ENCODE measurements around the gene ACD.

ACD gene

DNA sequence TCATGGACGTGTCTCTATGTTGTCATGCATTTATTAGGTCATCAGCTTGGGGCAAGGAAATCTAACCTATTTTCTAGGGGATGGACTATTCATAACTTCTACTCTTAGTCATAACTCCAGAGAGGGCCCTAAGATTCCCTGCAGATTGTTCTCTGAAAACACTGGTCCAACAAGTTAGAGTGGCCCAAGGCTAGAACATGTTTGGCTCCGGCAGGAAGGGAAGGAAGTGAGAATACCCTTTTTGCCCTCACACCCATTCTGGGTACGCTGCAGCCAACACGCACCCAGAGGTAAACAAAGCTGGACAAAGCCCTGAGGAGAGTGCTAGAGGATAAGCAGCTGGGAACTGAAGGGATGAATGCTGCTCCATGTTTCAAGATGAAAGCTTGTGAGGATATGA, 16.5 kb upstream of the ACD start:
- in situ Hi-C loops (cut with MboI; ENCODE audit: low sequenced_read_pairs): no loop called here

- in situ Hi-C loops (cut with MboI; ENCODE audit: low sequenced_read_pairs): no loop called here
These were observed 15.9 kb upstream of the ACD start for GRCh38 chr16:67675999-67676398.

DNA sequence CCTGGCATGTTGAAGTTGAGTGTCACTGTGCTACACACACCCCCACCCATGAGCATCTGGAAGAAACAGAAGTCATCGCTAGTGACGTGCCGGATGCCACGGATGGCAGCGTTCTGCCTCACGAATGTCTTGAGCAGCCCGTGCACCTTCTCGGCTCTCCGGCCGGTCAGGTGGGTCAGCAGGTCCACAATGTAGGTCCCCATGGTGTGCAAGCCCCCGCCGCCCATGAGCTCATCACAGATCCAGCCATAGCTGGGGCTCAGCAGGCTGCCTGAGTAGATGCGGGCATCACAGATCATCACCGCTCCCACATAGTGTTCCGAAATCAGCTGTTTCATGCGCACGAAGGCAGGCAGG, 15.5 kb upstream of the ACD start:
- in situ Hi-C loops (cut with MboI; ENCODE audit: low sequenced_read_pairs): no loop called here

DNA sequence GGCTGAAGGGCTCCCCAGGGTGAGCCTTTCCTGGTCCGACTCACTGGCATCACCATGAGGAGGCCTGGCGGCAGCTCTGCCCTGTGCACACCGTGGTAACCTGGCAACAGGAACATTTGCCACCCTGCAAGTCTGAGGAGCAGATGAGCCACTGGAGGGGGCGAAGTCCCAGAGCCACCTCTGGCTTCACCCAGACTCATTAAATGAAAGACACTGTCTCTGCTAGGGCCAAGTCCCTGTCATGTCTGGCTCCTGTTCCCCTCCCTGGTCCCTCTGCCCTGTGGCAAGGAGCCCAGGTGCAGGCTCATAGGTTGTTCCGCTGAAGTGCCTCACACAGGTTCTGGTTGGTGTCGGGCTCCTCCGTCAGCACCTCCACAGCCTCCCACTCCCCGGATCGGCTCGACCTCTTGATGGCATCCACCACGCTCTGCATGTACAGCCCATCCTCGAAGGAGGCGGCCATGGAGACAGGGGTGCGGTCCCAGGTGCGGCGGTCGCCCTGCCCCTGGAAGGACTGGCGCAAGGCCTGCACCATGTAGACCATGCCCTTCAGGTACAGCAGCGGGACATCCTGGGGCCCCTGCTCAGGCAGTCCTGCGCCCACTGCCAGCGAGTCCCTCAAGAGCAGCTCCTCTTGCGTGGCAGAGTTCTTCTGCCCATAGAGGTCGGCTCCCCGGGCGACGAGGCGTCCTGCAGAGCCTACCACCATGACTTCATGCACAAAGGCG, 15.0 kb upstream of the ACD start:
- in situ Hi-C loops (cut with MboI; ENCODE audit: low sequenced_read_pairs): no loop called here

DNA sequence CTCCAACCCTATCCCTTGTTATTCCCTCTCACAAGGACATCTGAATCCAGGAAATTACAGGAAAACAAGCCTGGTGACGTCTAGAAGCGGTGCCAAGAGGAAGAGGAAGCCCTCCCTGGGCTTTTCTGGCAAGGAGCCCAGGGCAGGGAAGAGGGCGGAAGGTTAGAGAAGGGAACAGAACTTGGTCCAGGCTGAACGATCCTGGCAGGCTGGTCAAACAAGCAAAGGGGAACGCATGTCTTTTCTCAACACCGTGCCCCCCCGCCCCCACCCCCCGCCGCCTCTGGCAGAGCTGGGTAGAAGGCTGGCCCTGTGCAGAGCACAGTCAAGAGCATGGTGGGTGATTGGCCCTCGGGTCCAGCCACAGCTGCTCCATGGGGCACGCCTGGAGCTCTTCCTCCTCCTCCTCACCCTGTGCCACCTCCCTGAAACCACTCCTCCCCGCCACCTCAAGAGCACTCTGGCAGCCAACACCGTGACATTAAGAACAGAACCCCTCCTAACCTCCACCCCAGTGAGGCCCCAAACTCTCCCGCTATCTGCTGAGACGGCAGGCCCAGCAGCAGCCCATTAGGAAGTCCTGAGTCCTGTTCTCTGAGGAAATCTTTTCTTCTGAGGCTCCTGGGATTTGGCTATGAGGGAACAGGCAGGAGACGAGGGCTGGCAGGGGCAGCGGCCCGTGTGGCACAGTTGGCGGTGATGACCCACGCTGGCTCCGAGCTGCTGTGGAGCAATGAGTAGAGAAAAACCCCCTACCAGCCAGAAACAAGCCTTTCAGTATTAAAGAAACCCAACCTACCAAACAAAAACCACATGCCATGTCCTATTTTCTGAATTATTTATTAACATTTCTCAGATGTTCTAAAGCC, 13.9 kb upstream of the ACD start:
- in situ Hi-C loops (cut with MboI; ENCODE audit: low sequenced_read_pairs): no loop called here

GRCh38 chr16:67672739-67673662, 12.9 kb upstream of the ACD start:
- in situ Hi-C loops (cut with MboI; ENCODE audit: low sequenced_read_pairs): no loop called here

GRCh38 chr16:67672306-67672705, 12.2 kb upstream of the ACD start:
- in situ Hi-C loops (cut with MboI; ENCODE audit: low sequenced_read_pairs): no loop called here

GRCh38 chr16:67669499-67670101, 9.5 kb upstream of the ACD start:
- in situ Hi-C loops (cut with MboI; ENCODE audit: low sequenced_read_pairs): no loop called here

DNA sequence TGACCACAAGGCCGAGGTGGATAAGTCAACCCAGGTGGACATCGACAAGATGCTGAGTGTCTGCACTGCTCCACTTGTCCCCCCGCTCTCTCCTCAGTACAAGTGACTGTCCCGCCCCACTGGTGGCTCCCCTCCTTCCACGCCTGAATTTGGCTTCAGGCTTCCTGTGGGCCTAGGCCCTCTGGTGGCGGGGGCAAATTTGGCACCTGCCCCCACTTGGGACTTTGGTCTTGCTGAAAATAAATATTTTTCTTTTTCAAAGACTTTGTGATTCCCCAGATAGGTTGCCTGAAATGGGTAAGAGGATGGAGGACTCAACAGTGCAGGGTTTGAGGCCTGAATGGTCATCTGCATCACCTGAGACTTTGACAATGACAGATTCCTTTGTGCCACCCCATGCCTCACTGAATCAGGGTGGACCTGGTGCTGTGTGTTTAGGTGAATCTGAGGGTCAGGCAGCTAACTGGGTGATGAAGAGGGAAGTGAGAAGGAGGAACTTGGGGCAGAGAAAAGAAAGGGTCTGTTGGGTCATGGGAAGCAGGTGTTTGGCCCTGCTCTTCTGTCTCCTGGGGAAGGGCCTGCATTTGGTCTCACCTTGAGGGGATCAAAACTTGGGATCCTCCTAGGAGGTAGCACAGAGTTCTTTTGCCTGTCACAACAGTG, 8.6 kb upstream of the ACD start:
- in situ Hi-C loops (cut with MboI; ENCODE audit: low sequenced_read_pairs): no loop called here

DNA sequence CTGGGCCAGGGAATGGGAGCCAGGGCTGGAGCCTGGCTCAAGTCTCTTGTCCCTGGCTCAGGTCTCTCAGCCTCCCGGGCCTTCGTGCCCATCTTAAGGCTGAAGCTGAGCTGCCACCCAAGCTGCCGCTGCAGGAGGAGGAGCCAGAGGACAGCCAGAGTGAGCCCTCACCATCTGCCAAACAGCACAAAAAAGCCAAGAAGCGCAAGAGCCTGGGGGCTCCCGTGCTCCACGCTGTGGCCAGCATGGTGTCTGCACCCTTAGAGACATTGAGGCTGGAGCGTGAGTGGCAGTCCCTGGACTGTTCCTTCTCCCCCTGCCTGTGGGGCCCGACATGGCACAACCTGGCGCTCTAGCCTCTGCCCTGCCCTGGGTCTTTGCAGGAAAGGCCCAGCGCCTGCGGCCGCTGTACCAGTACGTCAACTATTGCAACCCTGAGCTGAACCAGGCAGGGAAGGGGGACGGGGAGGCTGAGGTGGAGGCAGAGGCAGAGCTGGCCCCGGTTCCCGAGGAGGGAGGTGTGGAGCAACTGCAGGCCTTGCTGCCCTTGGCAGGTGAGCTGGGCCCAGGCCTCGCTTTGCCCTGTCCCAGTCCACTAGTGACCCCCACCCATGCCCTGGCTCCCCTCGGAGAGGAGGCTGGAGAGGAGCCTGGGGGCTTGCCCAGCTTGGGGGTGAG, 7.9 kb upstream of the ACD start:
- in situ Hi-C loops (cut with MboI; ENCODE audit: low sequenced_read_pairs): no loop called here

GRCh38 chr16:67667453-67667816, 7.4 kb upstream of the ACD start:
- in situ Hi-C loops (cut with MboI; ENCODE audit: low sequenced_read_pairs): no loop called here

- in situ Hi-C loops (cut with MboI; ENCODE audit: low sequenced_read_pairs): no loop called here
These were observed 6.7 kb upstream of the ACD start, which contains the start of the genes C16orf86 and ENKD1 for GRCh38 chr16:67666559-67667452. TSS of gene C16orf86 (plus strand) at chr16:67666814. CDS start at chr16:67666971, 157 bp downstream. TSS of gene ENKD1 (minus strand) at chr16:67666750. CDS start at chr16:67666442, 308 bp downstream.

DNA sequence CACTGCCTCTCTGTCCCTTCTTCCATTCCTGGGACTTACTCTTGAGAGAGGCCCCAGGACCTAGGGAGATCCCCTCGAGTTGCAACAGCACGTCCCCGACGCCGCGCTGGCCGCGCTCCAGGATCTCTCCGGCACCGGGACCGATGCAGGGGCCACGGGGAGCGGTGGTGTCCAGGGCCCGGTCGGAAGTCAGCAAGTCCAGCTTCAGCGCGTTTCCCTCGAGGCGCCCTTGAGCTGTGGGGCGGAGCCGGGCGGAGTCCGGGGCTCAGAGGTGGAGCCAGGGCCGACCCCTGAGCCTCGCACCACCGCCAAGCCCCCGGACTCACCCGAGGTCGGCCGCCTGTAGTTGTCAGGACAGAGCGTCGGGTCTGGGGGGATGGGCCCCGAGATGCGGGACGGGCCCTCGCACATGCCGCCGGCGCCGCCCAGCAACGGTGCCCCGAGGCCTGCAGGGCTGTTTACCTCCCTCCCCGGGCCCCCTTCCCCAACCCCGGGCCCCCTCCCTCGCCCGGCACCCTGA, 6.0 kb upstream of the ACD start:
- in situ Hi-C loops (cut with MboI; ENCODE audit: low sequenced_read_pairs): no loop called here

DNA sequence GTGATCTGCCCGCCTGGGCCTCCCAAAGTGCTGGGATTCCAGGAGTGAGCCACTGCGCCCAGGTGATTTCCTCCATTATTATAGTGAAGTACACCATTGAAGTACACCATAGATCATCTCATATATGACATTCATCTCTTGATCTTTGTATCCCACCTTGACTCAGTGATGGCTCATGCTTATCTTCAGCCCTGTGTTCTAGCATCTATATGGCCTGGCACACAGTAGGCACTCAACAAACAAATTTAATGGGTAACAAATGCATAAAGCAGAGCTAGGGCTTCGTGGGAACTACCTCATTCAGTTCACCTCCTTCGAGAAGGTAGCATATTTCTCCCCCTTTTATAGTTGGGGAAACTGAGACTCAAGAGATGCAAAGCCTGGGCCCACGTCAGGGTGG, 5.5 kb upstream of the ACD start:
- in situ Hi-C loops (cut with MboI; ENCODE audit: low sequenced_read_pairs): no loop called here

DNA sequence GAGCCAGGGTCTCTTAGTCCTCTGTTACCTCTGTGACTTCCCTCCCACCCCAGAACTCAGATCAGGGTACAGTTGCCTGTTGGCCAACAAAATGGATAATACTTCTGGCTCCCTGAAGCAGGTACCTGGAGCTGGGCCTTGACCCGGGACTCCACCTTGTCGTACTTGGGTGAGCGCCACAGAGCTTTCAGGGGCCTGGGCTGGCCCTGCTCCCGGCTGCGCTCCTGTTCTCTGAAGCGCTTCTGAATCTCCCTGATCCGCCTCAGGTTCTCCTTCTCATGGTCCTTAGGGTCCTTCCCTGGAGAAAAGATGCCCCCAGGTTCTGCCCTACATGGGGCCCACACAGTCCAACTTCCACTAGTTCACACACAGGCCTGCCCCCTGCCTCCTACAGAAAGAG, 4.8 kb upstream of the ACD start:
- in situ Hi-C loops (cut with MboI; ENCODE audit: low sequenced_read_pairs): no loop called here

DNA sequence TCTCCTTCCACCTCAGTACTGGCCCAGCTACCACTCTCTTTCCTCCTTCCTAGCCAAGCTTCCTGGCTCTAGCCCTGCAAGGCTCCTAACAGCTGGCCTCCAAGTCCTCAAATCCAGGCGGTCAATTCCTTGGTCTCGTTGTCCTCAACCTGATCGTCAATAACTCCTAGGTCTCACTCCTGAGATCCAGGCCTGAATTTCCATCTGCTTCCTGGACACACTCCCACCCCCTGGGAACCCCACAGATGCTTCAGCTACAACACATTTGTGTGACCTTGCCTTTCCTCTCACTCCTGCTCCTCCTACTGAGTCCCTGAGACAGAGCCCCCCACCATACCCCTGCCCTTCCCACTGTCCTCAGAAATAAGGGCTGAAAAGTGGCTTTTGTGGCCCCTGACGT, 4.2 kb upstream of the ACD start:
- in situ Hi-C loops (cut with MboI; ENCODE audit: low sequenced_read_pairs): no loop called here

GRCh38 chr16:67663877-67664222, 3.8 kb upstream of the ACD start:
- in situ Hi-C loops (cut with MboI; ENCODE audit: low sequenced_read_pairs): no loop called here

- in situ Hi-C loops (cut with MboI; ENCODE audit: low sequenced_read_pairs): no loop called here
These were observed 3.3 kb upstream of the ACD start for GRCh38 chr16:67663151-67663876.
